PFSK-1 (cell line): ENCODE measurements around the gene ATP13A2.

Source experiments
- POLR2AphosphoS5 ChIP-seq: IDR thresholded peaks from 2 replicates; pipeline ENCODE4 v1.6.1; 2012; ENCODE audit warnings: low read depth, mild to moderate bottlenecking, control low read depth, low read length, moderate library complexity
- REST ChIP-seq, 2 experiments: IDR thresholded peaks; 2 replicates each; pipeline versions ENCODE4 v1.6.1 to v1.8.0; 2011 to 2012; ENCODE audit warnings: low read depth in 2 of 2, low read length in 2 of 2, control low read depth in 1 of 2, inconsistent platforms in 1 of 2, mild to moderate bottlenecking in 1 of 2, moderate library complexity in 1 of 2; ENCODE audit not compliant: insufficient read depth in 1 of 2

- no peak for TF ChIP-seq POLR2AphosphoS5
- no peak for TF ChIP-seq REST (IDR thresholded peaks at IDR 0.05; ENCODE audit: insufficient read depth in 1 of 2, low read depth in 2 of 2, low read length in 2 of 2)
These were observed 6.4 kb downstream of the ATP13A2 start for GRCh38 chr1:17005365-17005740.
